ENCODE measurements around the gene SLC49A4.

The SLC49A4 gene

DNA sequence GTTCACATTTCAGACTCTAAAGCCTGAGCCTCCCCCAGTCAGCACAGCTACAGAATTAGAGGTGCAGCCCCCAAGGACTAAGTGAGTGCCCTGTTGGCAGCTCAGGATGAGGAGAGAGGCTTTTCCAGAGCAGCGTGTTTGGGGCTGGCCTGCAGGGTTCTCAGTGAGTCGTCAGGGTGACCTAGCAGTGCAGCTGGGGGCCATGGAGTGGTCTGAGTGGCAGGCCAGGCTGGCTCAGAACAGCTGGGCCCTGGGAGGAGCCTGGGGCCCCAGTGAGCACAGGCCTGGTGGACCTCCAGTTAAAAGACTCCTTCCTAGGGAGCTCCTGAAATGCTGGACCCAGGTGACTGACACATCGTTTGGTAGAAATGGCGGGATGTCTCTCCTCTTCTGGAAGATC is 108.3 kb downstream of the SLC49A4 start:
- TF ChIP-seq, protein P1, sequence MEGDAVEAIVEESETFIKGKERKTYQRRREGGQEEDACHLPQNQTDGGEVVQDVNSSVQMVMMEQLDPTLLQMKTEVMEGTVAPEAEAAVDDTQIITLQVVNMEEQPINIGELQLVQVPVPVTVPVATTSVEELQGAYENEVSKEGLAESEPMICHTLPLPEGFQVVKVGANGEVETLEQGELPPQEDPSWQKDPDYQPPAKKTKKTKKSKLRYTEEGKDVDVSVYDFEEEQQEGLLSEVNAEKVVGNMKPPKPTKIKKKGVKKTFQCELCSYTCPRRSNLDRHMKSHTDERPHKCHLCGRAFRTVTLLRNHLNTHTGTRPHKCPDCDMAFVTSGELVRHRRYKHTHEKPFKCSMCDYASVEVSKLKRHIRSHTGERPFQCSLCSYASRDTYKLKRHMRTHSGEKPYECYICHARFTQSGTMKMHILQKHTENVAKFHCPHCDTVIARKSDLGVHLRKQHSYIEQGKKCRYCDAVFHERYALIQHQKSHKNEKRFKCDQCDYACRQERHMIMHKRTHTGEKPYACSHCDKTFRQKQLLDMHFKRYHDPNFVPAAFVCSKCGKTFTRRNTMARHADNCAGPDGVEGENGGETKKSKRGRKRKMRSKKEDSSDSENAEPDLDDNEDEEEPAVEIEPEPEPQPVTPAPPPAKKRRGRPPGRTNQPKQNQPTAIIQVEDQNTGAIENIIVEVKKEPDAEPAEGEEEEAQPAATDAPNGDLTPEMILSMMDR (IDR thresholded peaks at IDR 0.05; ENCODE audit: insufficient read depth, missing control alignments): no peak
- FAIRE-seq: no peak

DNA sequence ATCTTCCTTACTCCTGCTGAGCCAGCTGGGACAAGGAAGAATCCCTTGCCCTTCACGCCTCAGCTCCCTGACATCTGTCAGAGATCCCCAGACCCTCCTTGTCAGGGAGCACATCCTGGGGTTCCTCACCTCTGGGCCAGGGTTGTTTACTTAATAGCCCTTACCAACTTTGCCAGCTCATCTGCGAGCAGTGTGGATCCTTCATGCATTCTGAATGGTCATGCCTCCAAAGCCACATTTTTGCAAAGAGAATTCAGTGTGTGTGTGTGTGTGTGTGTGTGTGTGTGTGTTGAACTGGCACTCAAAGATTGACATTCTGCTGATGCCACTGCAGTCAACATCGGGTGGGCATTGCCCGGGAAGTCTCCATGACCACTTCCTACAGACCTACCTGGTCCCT is 112.6 kb downstream of the SLC49A4 start:
- DNase-seq (ENCODE audit: insufficient read length, low spot score): no peak
- TF ChIP-seq, protein P1 (IDR thresholded peaks at IDR 0.05; ENCODE audit: insufficient read depth, missing control alignments): no peak
- FAIRE-seq: no peak

More for the DNA sequence above, 108.3 kb downstream of the SLC49A4 start:
- no peak for DNase-seq (ENCODE audit: insufficient read length, low spot score)

DNA sequence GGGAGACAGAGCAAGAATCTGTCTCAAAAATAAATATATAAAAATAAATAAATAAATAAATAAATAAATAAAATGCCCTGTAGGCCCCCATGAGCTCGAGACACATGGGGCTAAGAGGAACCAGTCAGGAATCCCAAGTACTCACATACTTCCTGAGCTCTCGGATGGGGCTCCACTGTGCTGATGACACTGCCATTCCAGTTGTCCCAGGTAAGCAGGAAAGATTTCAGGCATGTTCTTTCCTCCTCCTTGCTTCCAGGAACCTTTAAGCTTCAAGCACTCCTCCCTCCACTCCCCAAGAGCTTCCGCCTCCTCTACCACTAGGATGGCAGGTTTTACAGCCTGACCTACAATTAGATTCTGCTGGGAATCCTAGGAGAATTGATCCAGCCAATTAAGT is 113.4 kb downstream of the SLC49A4 start:
- DNase-seq (ENCODE audit: insufficient read length, low spot score) (no peak), FAIRE-seq (no peak)
- TF ChIP-seq, protein P1 (IDR thresholded peaks at IDR 0.05; ENCODE audit: insufficient read depth, missing control alignments): no peak

DNA sequence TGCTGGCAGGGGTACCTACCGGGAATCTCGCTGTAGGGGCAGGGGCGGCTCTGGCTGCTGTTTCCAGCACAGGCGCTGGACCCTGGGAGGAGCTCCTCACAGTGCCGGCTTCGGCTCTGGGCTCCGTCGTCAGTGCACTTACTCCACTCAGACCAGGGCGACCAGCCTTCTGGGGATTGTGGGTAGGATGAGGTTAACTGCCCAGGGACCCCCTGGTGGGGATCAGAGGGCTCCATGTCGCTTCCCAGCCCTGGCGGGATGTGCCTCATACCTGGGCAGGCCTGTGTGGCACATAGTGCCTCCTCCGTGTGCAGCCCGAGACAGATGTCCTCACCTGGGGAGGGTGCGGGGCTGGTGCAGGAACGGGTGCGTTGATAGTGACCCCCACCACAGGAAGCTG is 117.0 kb downstream of the SLC49A4 start:
- FAIRE-seq: no peak
- TF ChIP-seq, protein P1 (IDR thresholded peaks at IDR 0.05; ENCODE audit: insufficient read depth, missing control alignments): no peak
- no peak for DNase-seq (ENCODE audit: insufficient read length, low spot score)

DNA sequence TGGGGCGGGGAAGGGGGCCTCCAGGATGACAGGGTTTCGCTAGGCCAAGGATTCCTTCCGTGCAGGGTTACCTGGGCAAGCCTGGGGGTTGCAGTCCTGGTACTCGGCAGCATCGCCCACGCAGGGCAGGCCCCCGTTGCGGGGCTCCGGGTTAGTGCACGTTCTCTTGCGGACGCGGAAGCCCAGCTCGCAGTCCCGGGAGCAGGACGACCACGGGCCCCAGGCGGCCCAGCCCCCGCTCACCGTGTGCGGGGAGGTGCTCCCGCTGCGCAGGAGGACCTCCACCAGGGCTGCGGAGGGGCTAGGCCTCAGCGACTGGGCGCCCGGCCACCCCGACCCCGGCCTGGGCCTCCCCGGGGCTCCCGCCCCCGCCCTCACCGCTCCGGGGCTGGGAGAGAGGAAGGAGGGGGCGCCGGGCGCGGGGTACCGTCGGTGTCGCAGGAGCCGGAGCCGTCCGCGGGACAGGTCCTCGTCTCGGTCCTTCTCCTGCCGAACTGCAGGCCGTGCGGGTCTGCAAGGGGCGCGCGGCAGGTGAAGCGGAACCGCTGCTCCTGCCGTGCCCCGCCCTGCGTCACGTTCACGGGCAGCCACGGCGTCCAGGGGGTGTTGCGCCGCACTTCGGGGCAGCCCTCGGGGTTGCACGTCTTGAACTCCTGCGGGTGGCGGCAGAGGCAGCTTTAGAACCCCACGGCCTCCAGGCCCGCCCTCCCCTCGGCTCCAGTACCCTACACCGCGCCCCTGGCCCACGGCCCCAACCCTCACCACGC is 118.1 kb downstream of the SLC49A4 start:
- FAIRE-seq (no peak), DNase-seq (ENCODE audit: insufficient read length, low spot score) (no peak)
- TF ChIP-seq, protein P1 (IDR thresholded peaks at IDR 0.05; ENCODE audit: insufficient read depth, missing control alignments): no peak

DNA sequence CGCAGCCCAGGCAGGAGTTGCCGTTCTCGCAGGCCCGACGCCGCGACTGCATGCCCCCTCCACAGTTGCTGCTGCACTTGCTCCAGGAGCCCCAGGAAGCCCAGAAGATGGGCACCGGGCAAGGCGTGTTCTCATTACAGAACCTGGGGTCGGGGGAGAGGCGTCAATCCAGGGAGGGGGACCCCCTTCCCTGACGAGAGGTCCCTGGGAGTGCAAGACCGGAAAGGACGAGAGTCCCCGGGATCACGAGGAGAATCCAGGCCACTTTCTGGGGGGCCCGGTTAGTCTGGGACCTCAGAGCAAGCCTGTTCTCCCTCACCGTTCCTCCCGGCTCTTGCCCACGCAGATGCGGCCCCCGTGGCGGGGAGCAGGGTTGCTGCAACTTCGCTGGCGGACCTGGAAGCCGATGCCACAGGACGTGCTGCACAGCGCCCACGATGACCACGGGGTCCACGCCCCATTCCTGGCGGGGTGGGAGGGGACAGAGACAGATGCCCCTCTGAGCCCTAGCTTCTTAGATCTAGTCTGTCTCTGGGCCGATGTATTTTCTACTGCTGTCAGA is 118.8 kb downstream of the SLC49A4 start:
- DNase-seq (ENCODE audit: insufficient read length, low spot score): no peak
- TF ChIP-seq, protein P1 (IDR thresholded peaks at IDR 0.05; ENCODE audit: insufficient read depth, missing control alignments): no peak

More for the DNA sequence above, 118.8 kb downstream of the SLC49A4 start:
- FAIRE-seq: no peak

Measured in D721Med (cell line).